HCT116 (cell line): ENCODE measurements around the gene AQP7.

Experiments
- EGR1 ChIP-seq: IDR thresholded peaks from 2 replicates; pipeline ENCODE4 v1.6.1; 2012; ENCODE audit warnings: low read depth
- EZH2 ChIP-seq: fragments of 200-600 bp; sonication (generic); IDR thresholded peaks from 2 replicates; pipeline ENCODE4 v1.6.1; 2017; ENCODE audit warnings: antibody characterized with exemption, mixed run types
- EZH2phosphoT487 ChIP-seq: fragments of 200-600 bp; IDR thresholded peaks from 2 replicates; pipeline ENCODE4 v1.6.1; 2018; ENCODE audit warnings: antibody characterized with exemption, borderline replicate concordance
- POLR2A ChIP-seq: IDR thresholded peaks from 2 replicates; pipeline ENCODE4 v1.7.0; 2011; ENCODE audit warnings: borderline replicate concordance; ENCODE audit not compliant: insufficient read depth, insufficient read length; ENCODE audit errors: extremely low read depth
- POLR2AphosphoS5 ChIP-seq: IDR thresholded peaks from 2 replicates; pipeline ENCODE4 v1.6.1; 2011; ENCODE audit warnings: mild to moderate bottlenecking, low read depth, low read length, moderate library complexity
- RAD21 ChIP-seq: IDR thresholded peaks from 2 replicates; pipeline ENCODE4 v1.6.1; 2012; ENCODE audit warnings: low read depth, mild to moderate bottlenecking
- SIN3A ChIP-seq: IDR thresholded peaks from 2 replicates; pipeline ENCODE4 v1.6.1; 2012; ENCODE audit warnings: low read depth
- TCF7L2 ChIP-seq: IDR thresholded peaks from 2 replicates; pipeline ENCODE4 v1.7.0; 2011; ENCODE audit warnings: borderline replicate concordance, inconsistent platforms; ENCODE audit not compliant: insufficient read depth, insufficient read length; ENCODE audit errors: extremely low read depth
- YY1 ChIP-seq: IDR thresholded peaks from 2 replicates; pipeline ENCODE4 v1.6.1; 2011; ENCODE audit warnings: low read length, low read depth, moderate library complexity, mild to moderate bottlenecking; ENCODE audit not compliant: insufficient replicate concordance; ENCODE audit errors: extremely low read depth
- ZFX ChIP-seq: fragments of 450-650 bp; IDR thresholded peaks from 2 replicates; pipeline ENCODE4 v1.6.1; 2017
- TF ChIP-seq, protein P1 (sequence below), 3 experiments: fragments of 200-600 bp in 1 of 3; sonication (generic) in 1 of 3; IDR thresholded peaks in 2 of 3; conservative IDR thresholded peaks in 1 of 3; 2 replicates each; pipeline ENCODE4 v1.5.1; 2012 to 2017; ENCODE audit warnings: low read depth in 2 of 3, low read length in 2 of 3, antibody characterized with exemption in 1 of 3, borderline replicate concordance in 1 of 3, control low read depth in 1 of 3, mild to moderate bottlenecking in 1 of 3, mixed read lengths in 1 of 3, mixed run types in 1 of 3, moderate library complexity in 1 of 3; ENCODE audit not compliant: insufficient read depth in 1 of 3

DNA sequence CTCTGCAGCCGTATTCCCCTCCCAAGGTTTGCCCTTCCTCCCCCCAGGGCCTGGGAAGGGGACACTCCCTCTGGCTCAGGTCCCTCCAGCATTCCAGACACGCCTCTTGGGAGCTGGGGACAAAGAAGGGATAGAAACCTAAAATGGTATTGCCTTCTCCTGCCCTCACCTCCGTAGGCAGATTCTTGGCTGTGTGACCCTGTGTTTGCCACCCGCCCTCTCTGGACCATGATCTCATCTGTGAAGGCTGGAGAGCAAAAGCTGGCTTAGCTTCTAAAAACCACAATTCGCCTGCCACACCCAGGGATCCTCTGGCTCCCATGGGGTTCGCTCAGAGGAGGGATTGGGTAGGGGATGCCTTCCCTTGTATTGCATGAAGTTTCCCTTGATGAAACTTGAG lies 37.4 kb upstream of the AQP7 start:
- no peak for TF ChIP-seq POLR2A
- TF ChIP-seq EZH2 = no peak
- TF ChIP-seq TCF7L2 = no peak
- TF ChIP-seq, protein P1, sequence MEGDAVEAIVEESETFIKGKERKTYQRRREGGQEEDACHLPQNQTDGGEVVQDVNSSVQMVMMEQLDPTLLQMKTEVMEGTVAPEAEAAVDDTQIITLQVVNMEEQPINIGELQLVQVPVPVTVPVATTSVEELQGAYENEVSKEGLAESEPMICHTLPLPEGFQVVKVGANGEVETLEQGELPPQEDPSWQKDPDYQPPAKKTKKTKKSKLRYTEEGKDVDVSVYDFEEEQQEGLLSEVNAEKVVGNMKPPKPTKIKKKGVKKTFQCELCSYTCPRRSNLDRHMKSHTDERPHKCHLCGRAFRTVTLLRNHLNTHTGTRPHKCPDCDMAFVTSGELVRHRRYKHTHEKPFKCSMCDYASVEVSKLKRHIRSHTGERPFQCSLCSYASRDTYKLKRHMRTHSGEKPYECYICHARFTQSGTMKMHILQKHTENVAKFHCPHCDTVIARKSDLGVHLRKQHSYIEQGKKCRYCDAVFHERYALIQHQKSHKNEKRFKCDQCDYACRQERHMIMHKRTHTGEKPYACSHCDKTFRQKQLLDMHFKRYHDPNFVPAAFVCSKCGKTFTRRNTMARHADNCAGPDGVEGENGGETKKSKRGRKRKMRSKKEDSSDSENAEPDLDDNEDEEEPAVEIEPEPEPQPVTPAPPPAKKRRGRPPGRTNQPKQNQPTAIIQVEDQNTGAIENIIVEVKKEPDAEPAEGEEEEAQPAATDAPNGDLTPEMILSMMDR (IDR thresholded peaks at IDR 0.05 in 2 of 3, conservative IDR thresholded peaks at IDR 0.05 in 1 of 3; ENCODE audit: borderline replicate concordance in 1 of 3, insufficient read depth in 1 of 3, low read depth in 2 of 3, low read length in 2 of 3) = no peak
- TF ChIP-seq RAD21 = no peak
- no peak for TF ChIP-seq EGR1
- TF ChIP-seq ZFX = no peak
- no peak for TF ChIP-seq POLR2AphosphoS5
- no peak for TF ChIP-seq SIN3A
- TF ChIP-seq EZH2phosphoT487 = no peak
- no peak for TF ChIP-seq YY1
